GM12878 (cell line): ENCODE results near the gene CNNM2. TPM values are rescaled to one million over a fixed set of nuclear protein-coding genes. Genes with fewer than 3 reads are reported as not detected.

Experiments
- ATF2 ChIP-seq: IDR thresholded peaks from 2 replicates; pipeline ENCODE4 v1.6.1; 2012; ENCODE audit warnings: low read length, inconsistent platforms
- CBFB ChIP-seq: IDR thresholded peaks from 2 replicates; pipeline ENCODE4 v1.6.1; 2016; ENCODE audit warnings: antibody characterized with exemption, low read depth
- CUX1 ChIP-seq: IDR thresholded peaks from 2 replicates; pipeline ENCODE4 v1.6.1; 2012; ENCODE audit warnings: improper control_type of control experiment, low read depth, low read length; ENCODE audit not compliant: insufficient replicate concordance
- ESRRA ChIP-seq: IDR thresholded peaks from 2 replicates; pipeline ENCODE4 v1.6.1; 2012; ENCODE audit warnings: mild to moderate bottlenecking, low read length, improper control_type of control experiment
- HSF1 ChIP-seq: fragments of 150-350 bp; IDR thresholded peaks from 2 replicates; pipeline ENCODE4 v1.6.1; 2014; ENCODE audit warnings: mild to moderate bottlenecking, low read depth, low read length
- MTA2 ChIP-seq: fragments of 450-650 bp; IDR thresholded peaks from 2 replicates; pipeline ENCODE4 v1.6.1; 2016; ENCODE audit warnings: low read depth, mild to moderate bottlenecking, moderate library complexity
- NFYB ChIP-seq: IDR thresholded peaks from 2 replicates; pipeline ENCODE4 v1.6.1; 2011; ENCODE audit warnings: low read depth, mild to moderate bottlenecking, low read length, improper control_type of control experiment, moderate library complexity; ENCODE audit not compliant: insufficient read depth
- SUPT20H ChIP-seq: IDR thresholded peaks from 2 replicates; pipeline ENCODE4 v1.6.1; 2011; ENCODE audit warnings: low read depth, mild to moderate bottlenecking, low read length, moderate library complexity, borderline replicate concordance; ENCODE audit not compliant: control insufficient read depth
- ZBED1 ChIP-seq: IDR thresholded peaks from 2 replicates; pipeline ENCODE4 v1.6.1; 2016; ENCODE audit warnings: borderline replicate concordance
- polyA plus RNA-seq, 11 experiments: library from polyadenylated mRNA; depleted of rRNA in 4 of 11; unstranded in 6 of 11; stranded (reverse) in 5 of 11; fragments of >200 nt; fragmentation: Nextera tagmentation in 4 of 11; fragmentation: Illumina TruSeq in 1 of 11; extraction: Ambion mirVana in 4 of 11; extraction: Trizol in 1 of 11; gene quantifications; 1 replicate in 1 of 11; 2 replicates in 10 of 11; pipeline versions ENCODE4 v1.2.1 to v1.2.3, GENCODE V29; 2011 to 2016; ENCODE audit warnings: inconsistent platforms in 2 of 11, missing spikeins in 2 of 11, low read depth in 1 of 11
- total RNA-seq, 4 experiments: library from RNA; depleted of rRNA in 3 of 4; stranded (reverse); fragments of >200 nt in 3 of 4; fragmentation: Illumina TruSeq in 1 of 4; extraction: Trizol in 1 of 4; gene quantifications; 2 replicates each; pipeline versions ENCODE4 v1.2.1 to v1.2.3, GENCODE V29; 2013 to 2021

The CNNM2 gene
- total and polyA plus RNA-seq, 10 of the 15 experiments (the other 5 are each of a cell fraction or from before 2014, with no cell fraction given), result 0.18 to 7.3 (median 2.5) TPM

- TF ChIP-seq CUX1 (no peak), MTA2 (no peak), SUPT20H (no peak), HSF1 (no peak), ZBED1 (no peak), ATF2 (no peak), NFYB (no peak), CBFB (no peak), ESRRA (no peak)
Measured at GRCh38 chr10:102967123-102967522, 49.0 kb downstream of the CNNM2 start (continued).
